SK-N-SH (cell line): ENCODE results near the gene TTN. TPM values are rescaled to one million over a fixed set of nuclear protein-coding genes. Genes with fewer than 3 reads are reported as not detected.

Experiments
- CTCF ChIA-PET: fragments of 300-600, 350-600 bp; formaldehyde crosslinking; extraction: SDS; loops from one replicate; lab custom pipeline; 2021; lab: Yijun Ruan, JAX
- POLR2A ChIA-PET: fragments of 350-600 bp; sonication (Branson Sonifier 250); formaldehyde crosslinking; extraction: SDS; loops from one replicate; lab custom pipeline; 2020; ENCODE audit warnings: antibody characterized with exemption, inconsistent platforms; lab: Yijun Ruan, JAX
- DNase-seq: peaks from one replicate; pipeline ENCODE4 v3.0.0; 2012
- H2AFZ ChIP-seq: fragments of 200-600 bp; sonication (generic); 2 replicates; pipeline ENCODE4 v1.8.1; 2016; ENCODE audit warnings: antibody characterized with exemption, mild to moderate bottlenecking, low read depth
- H3F3A ChIP-seq: fragments of 200-600 bp; sonication (generic); replicated peaks from 2 replicates; pipeline ENCODE3; 2016; ENCODE audit warnings: antibody characterized with exemption, mild to moderate bottlenecking; ENCODE audit not compliant: insufficient read depth
- H3K27ac ChIP-seq, 2 experiments: fragments of 200-500 bp in 1 of 2; fragments of 200-600 bp in 1 of 2; sonication (Bioruptor generic) in 1 of 2; sonication (generic), shearing (Covaris generic) in 1 of 2; 2 replicates each; pipeline versions ENCODE4 v1.5.1 to v1.6.1; 2014 to 2016; ENCODE audit warnings: low read depth in 2 of 2, inconsistent platforms in 1 of 2, low read length in 1 of 2, mild to moderate bottlenecking in 1 of 2, mixed read lengths in 1 of 2
- H3K27me3 ChIP-seq: fragments of 200-600 bp; sonication (generic), shearing (Covaris generic); 2 replicates; pipeline ENCODE4 v1.6.1; 2016; ENCODE audit warnings: mixed run types; ENCODE audit not compliant: insufficient read depth
- H3K36me3 ChIP-seq, 2 experiments: fragments of 200-500 bp in 1 of 2; fragments of 200-600 bp in 1 of 2; sonication (Bioruptor generic) in 1 of 2; sonication (generic) in 1 of 2; replicated peaks in 1 of 2; 2 replicates each; pipeline versions ENCODE3 to v1.5.1; 2014 to 2016; ENCODE audit warnings: low read length in 1 of 2, mild to moderate bottlenecking in 1 of 2; ENCODE audit not compliant: insufficient read depth in 2 of 2, control insufficient read depth in 1 of 2
- H3K4me1 ChIP-seq, 2 experiments: fragments of 200-500 bp in 1 of 2; fragments of 200-600 bp in 1 of 2; sonication (Bioruptor generic) in 1 of 2; sonication (generic), shearing (Covaris generic) in 1 of 2; 2 replicates each; pipeline versions ENCODE4 v1.5.1 to v1.6.1; 2014 to 2016; ENCODE audit warnings: low read depth in 1 of 2, low read length in 1 of 2, mixed run types in 1 of 2; ENCODE audit not compliant: insufficient read depth in 2 of 2, control insufficient read depth in 1 of 2
- H3K4me2 ChIP-seq: fragments of 200-600 bp; sonication (generic), shearing (Covaris generic); 2 replicates; pipeline ENCODE4 v1.6.1; 2017; ENCODE audit warnings: mixed run types
- H3K4me3 ChIP-seq, 2 experiments: fragments of 200-500 bp in 1 of 2; fragments of 200-600 bp in 1 of 2; sonication (Bioruptor generic) in 1 of 2; sonication (generic), shearing (Covaris generic) in 1 of 2; 2 replicates each; pipeline versions ENCODE4 v1.5.1 to v1.8.1; 2014 to 2016; ENCODE audit warnings: low read depth in 2 of 2, inconsistent platforms in 1 of 2, low read length in 1 of 2, mild to moderate bottlenecking in 1 of 2, mixed read lengths in 1 of 2, moderate library complexity in 1 of 2
- H3K79me2 ChIP-seq: fragments of 200-600 bp; sonication (generic); 2 replicates; pipeline ENCODE4 v1.8.1; 2017; ENCODE audit warnings: mild to moderate bottlenecking; ENCODE audit not compliant: insufficient read depth
- H3K9ac ChIP-seq: fragments of 200-600 bp; sonication (generic); 2 replicates; pipeline ENCODE4 v1.6.1; 2017; ENCODE audit warnings: mixed run types
- H3K9me2 ChIP-seq: fragments of 200-600 bp; sonication (generic); 2 replicates; pipeline ENCODE4 v1.6.1; 2017; ENCODE audit warnings: mixed run types
- H3K9me3 ChIP-seq: fragments of 200-600 bp; sonication (generic); 2 replicates; pipeline ENCODE4 v1.6.1; 2017; ENCODE audit warnings: mixed run types, mild to moderate bottlenecking, moderate library complexity
- H4K20me1 ChIP-seq: fragments of 200-600 bp; sonication (generic); 2 replicates; pipeline ENCODE4 v1.6.1; 2017; ENCODE audit warnings: mild to moderate bottlenecking, mixed run types; ENCODE audit not compliant: insufficient read depth
- GABPA ChIP-seq: IDR thresholded peaks from 2 replicates; pipeline ENCODE4 v1.4.0; 2012; ENCODE audit warnings: low read depth, mild to moderate bottlenecking
- GATA2 ChIP-seq: sonication (generic); formaldehyde crosslinking; IDR thresholded peaks from 2 replicates; pipeline ENCODE4 v1.5.0; 2020; ENCODE audit warnings: mild to moderate bottlenecking, missing genetic modification reagents
- IRF3 ChIP-seq: fragments of 150-350 bp; IDR thresholded peaks from 2 replicates; pipeline ENCODE4 v1.6.1; 2016; ENCODE audit warnings: mild to moderate bottlenecking, low read depth, low read length
- JUND ChIP-seq: IDR thresholded peaks from 2 replicates; pipeline ENCODE4 v1.4.0; 2012
- MAX ChIP-seq: IDR thresholded peaks from 2 replicates; pipeline ENCODE4 v1.4.0; 2012; ENCODE audit warnings: low read depth
- POLR2AphosphoS5 ChIP-seq: IDR thresholded peaks from 2 replicates; pipeline ENCODE4 v1.6.1; 2012; ENCODE audit warnings: low read depth, low read length
- REST ChIP-seq: IDR thresholded peaks from 2 replicates; pipeline ENCODE4 v1.6.1; 2012; ENCODE audit warnings: mild to moderate bottlenecking, low read depth, low read length, moderate library complexity
- RFX5 ChIP-seq: IDR thresholded peaks from 2 replicates; pipeline ENCODE4 v1.6.1; 2012; ENCODE audit warnings: mild to moderate bottlenecking, improper control_type of control experiment, low read length
- RXRA ChIP-seq: IDR thresholded peaks from 2 replicates; pipeline ENCODE4 v1.4.0; 2012; ENCODE audit warnings: low read depth, mild to moderate bottlenecking, borderline replicate concordance
- WGBS: methylation state at CpG from one replicate; pipeline ENCODE4 v1.1.6; 2017; ENCODE audit warnings: low lambda C conversion rate; 5-methylcytosine and 5-hydroxymethylcytosine counted together
- polyA plus RNA-seq, 3 experiments: library from polyadenylated mRNA; depleted of rRNA; stranded (reverse); fragments of >200 nt; gene quantifications; 2 replicates each; pipeline ENCODE4 v1.2.3, GENCODE V29; 2012

Gene TTN
- polyA plus RNA-seq, 1 of the 3 experiments (the other 2 are of a cell fraction): 0.08 TPM

- Histone ChIP-seq H3K9me3 (no peaks in the 10 kb centered on the region), H3K36me3 (peaks cover 8 to 12% of the 10 kb centered on the region in 2 experiments), H3K9me2 (no peaks in the 10 kb centered on the region), H3K79me2 (peaks cover 78% of the 10 kb centered on the region), H3F3A (peaks cover 14% of the 10 kb centered on the region), H3K4me2 (peak overlapping the region; percentile 83), H2AFZ (no peak overlapping the region), H3K27me3 (no peaks in the 10 kb centered on the region), H3K4me1 (peaks cover 10 to 21% of the 10 kb centered on the region in 2 experiments; a peak in 3 of 4 replicates), H3K9ac (no peak overlapping the region), H3K27ac (no peak overlapping the region), H3K4me3 (0 out of 4 replicates have a peak overlapping the region, but pooled peaks of 1 of the 2 experiments have one; percentile 74), H4K20me1 (peaks cover 46% of the 10 kb centered on the region)
- POLR2A ChIA-PET: interaction anchor here (0.7 to 1.2 kb wide), 2 partner anchors 10 to 31 kb away, joined by 4 to 6 read pairs; partner anchors contain the start of genes PJVK and PRKRA
- DNase-seq: no peak
- TF ChIP-seq REST (no peak), RXRA (no peak), GATA2 (CRISPR knock-in tag) (no peak), RFX5 (no peak), GABPA (no peak), IRF3 (no peak), JUND (no peak), MAX (no peak), POLR2AphosphoS5 (no peak)
- CTCF ChIA-PET: interaction anchor here (0.7 to 1.8 kb wide), 4 partner anchors 13 to 68 kb away, joined by 3 to 5 read pairs (median 4); no protein-coding TSS in a partner anchor
- 94% methylated on average over 4 of the region's 4 CpGs for WGBS
Observed at GRCh38 chr2:178482437-178482836, 324.8 kb downstream of the TTN start.
